CD8-positive, alpha-beta memory T cell (primary cell): ENCODE results near the gene MYB. TPM values are rescaled to one million over a fixed set of nuclear protein-coding genes. Genes with fewer than 3 reads are reported as not detected.
A peak's percentile ranks its signal among the peaks of the same experiment; 100 is the strongest.

Experiments used
- CTCF ChIA-PET: fragments of 350-600 bp; sonication (Branson Sonifier 250); formaldehyde crosslinking; loops from one replicate; lab custom pipeline; 2021; ENCODE audit warnings: antibody characterized with exemption; lab: Charles Lee
- POLR2A ChIA-PET: fragments of 350-600 bp; sonication (Branson Sonifier 250); formaldehyde crosslinking; loops from one replicate; lab custom pipeline; 2021; ENCODE audit warnings: antibody characterized with exemption; lab: Charles Lee
- DNase-seq, 5 donors: peaks; one replicate each; pipeline versions ENCODE4 v3.0.0 to v3.0.0-alpha.2; 2020 to 2022; ENCODE audit warnings: mixed read lengths in 1 of 5
- H3K27ac ChIP-seq: one replicate; pipeline ENCODE4 v1.7.0; 2013; ENCODE audit warnings: low read depth, mild to moderate bottlenecking, low read length, moderate library complexity
- H3K27me3 ChIP-seq: 2 replicates; pipeline ENCODE4 v1.7.0; 2013; ENCODE audit warnings: low read length, mild to moderate bottlenecking; ENCODE audit not compliant: insufficient read depth, poor library complexity, severe bottlenecking
- H3K36me3 ChIP-seq: 2 replicates; pipeline ENCODE4 v1.7.0; 2013; ENCODE audit warnings: mild to moderate bottlenecking, low read length, moderate library complexity; ENCODE audit not compliant: insufficient read depth
- H3K4me1 ChIP-seq: 2 replicates; pipeline ENCODE4 v1.7.0; 2013; ENCODE audit warnings: mild to moderate bottlenecking, low read length, moderate library complexity; ENCODE audit not compliant: insufficient read depth
- H3K4me3 ChIP-seq: 2 replicates; pipeline ENCODE4 v1.7.0; 2013; ENCODE audit warnings: mild to moderate bottlenecking, low read length
- H3K9me3 ChIP-seq: 2 replicates; pipeline ENCODE4 v1.7.0; 2013; ENCODE audit warnings: mild to moderate bottlenecking, low read length
- H3K27ac Mint-ChIP-seq, 8 donors: one replicate each; pipeline ENCODE4 v1.8.0; 2020 to 2021; ENCODE audit warnings: mixed read lengths in 8 of 8, mild to moderate bottlenecking in 6 of 8, inconsistent platforms in 3 of 8, moderate library complexity in 3 of 8
- H3K27me3 Mint-ChIP-seq, 2 donors: one replicate each; pipeline ENCODE4 v1.8.0; 2020 to 2021; ENCODE audit warnings: mixed read lengths in 2 of 2, mild to moderate bottlenecking in 1 of 2, moderate library complexity in 1 of 2
- H3K36me3 Mint-ChIP-seq, 3 donors: one replicate each; pipeline ENCODE4 v1.8.0; 2020 to 2021; ENCODE audit warnings: mixed read lengths in 3 of 3, inconsistent platforms in 1 of 3, mild to moderate bottlenecking in 1 of 3
- H3K4me1 Mint-ChIP-seq, 3 donors: one replicate each; pipeline ENCODE4 v1.8.0; 2020 to 2021; ENCODE audit warnings: mixed read lengths in 3 of 3, inconsistent platforms in 1 of 3, mild to moderate bottlenecking in 1 of 3
- H3K4me3 Mint-ChIP-seq, 7 donors: one replicate each; pipeline ENCODE4 v1.8.0; 2020 to 2021; ENCODE audit warnings: mixed read lengths in 7 of 7, mild to moderate bottlenecking in 6 of 7, moderate library complexity in 4 of 7, inconsistent platforms in 2 of 7
- H3K9me3 Mint-ChIP-seq, 5 donors: one replicate each; pipeline ENCODE4 v1.8.0; 2020 to 2022; ENCODE audit warnings: mixed read lengths in 5 of 5, mild to moderate bottlenecking in 3 of 5, moderate library complexity in 2 of 5, inconsistent platforms in 1 of 5
- polyA plus RNA-seq: library from polyadenylated mRNA; unstranded; fragments of 300-500 nt; fragmentation: Illumina TruSeq; gene quantifications from one replicate; pipeline ENCODE4 v1.2.3, GENCODE V29; 2021
- total RNA-seq, 2 experiments: library from RNA; stranded (reverse); gene quantifications; one replicate each; pipeline ENCODE4 v1.2.3, GENCODE V29; 2021

The MYB gene
- total and polyA plus RNA-seq, 3 experiments from 2014 or later: 1.3 to 44.2 (median 42.3) TPM

GRCh38 chr6:135183532-135184440, 2.7 kb downstream of the MYB start:
- Histone ChIP-seq H3K27ac (peak overlapping the region; percentile 62), H3K4me3 (peak overlapping the region; percentile 73), H3K36me3 (no peaks in the 10 kb centered on the region), H3K27me3 (no peaks in the 10 kb centered on the region), H3K4me1 (peaks cover 14% of the 10 kb centered on the region), H3K9me3 (no peaks in the 10 kb centered on the region)
- DNase-seq: peak; percentile 48 to 78 (median 64)
- ChIA-PET POLR2A (interaction anchor here (1.0 to 1.6 kb wide), 2 partner anchors 12 to 55 kb away, joined by 3 to 4 read pairs; no protein-coding TSS in a partner anchor), CTCF (interaction anchor here (0.7 to 3.8 kb wide), 26 partner anchors 11 to 224 kb away, joined by 3 to 27 read pairs (median 4); no protein-coding TSS in a partner anchor)
- no peaks in the 10 kb centered on the region for H3K9me3 Mint-ChIP-seq
- H3K4me1 Mint-ChIP-seq: peaks cover 21 to 26% (median 23%) of the 10 kb centered on the region in 3 donors
- H3K4me3 Mint-ChIP-seq: peak overlapping the region; percentile 83 to 100 (median 92)
- H3K27me3 Mint-ChIP-seq: peaks cover under 1 to 2% of the 10 kb centered on the region in 2 donors
- peak overlapping the region; percentile 15 to 80 (median 52) for H3K27ac Mint-ChIP-seq
- peaks cover 0 to 10% (median 0%) of the 10 kb centered on the region in 3 donors for H3K36me3 Mint-ChIP-seq

GRCh38 chr6:135185483-135185882, 4.4 kb downstream of the MYB start:
- Mint-ChIP-seq H3K4me3 (no peak overlapping the region), H3K36me3 (peaks cover 0 to 9% (median 0%) of the 10 kb centered on the region in 3 donors), H3K9me3 (no peaks in the 10 kb centered on the region), H3K27me3 (peaks cover 4 to 7% of the 10 kb centered on the region in 2 donors), H3K27ac (peak overlapping the region in 1 of 8 donors; percentile 42), H3K4me1 (peaks cover 17 to 19% (median 18%) of the 10 kb centered on the region in 3 donors)
- no peaks in the 10 kb centered on the region for H3K36me3 ChIP-seq
- peaks cover 9% of the 10 kb centered on the region for H3K4me1 ChIP-seq
- ChIA-PET CTCF (no interaction called here), POLR2A (no interaction called here)
- H3K27me3 ChIP-seq: no peaks in the 10 kb centered on the region
- H3K4me3 ChIP-seq: no peak overlapping the region
- H3K27ac ChIP-seq: no peak overlapping the region
- no peak for DNase-seq
- H3K9me3 ChIP-seq: no peaks in the 10 kb centered on the region

DNA sequence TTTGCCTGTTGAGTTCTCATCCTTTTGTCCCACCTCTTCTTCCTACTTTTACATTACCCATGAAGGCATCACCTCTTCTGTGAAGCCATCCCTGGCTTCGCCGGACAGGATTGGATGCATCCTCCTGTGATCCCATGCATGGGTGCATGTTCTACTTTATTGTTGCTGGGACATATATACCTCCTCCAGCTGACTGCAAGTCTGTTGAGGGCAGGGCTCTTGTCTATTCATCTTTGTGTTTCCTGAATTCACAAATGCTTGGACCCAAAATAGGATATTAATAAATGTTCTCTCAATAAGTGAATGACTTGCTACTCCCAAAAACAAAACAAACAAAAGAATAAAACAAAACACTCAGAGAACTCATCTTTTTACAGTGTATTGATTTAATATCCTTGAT, 5.1 kb downstream of the MYB start:
- H3K4me3 Mint-ChIP-seq: peak overlapping the region in 1 of 7 donors; percentile 24
- no peaks in the 10 kb centered on the region for H3K9me3 Mint-ChIP-seq
- POLR2A ChIA-PET: no interaction called here
- H3K27ac Mint-ChIP-seq: peak overlapping the region in 1 of 8 donors; percentile 61
- peaks cover 17 to 18% (median 18%) of the 10 kb centered on the region in 3 donors for H3K4me1 Mint-ChIP-seq
- H3K36me3 ChIP-seq: no peaks in the 10 kb centered on the region
- H3K4me1 ChIP-seq: peaks cover 9% of the 10 kb centered on the region
- peaks cover 0 to 8% (median 0%) of the 10 kb centered on the region in 3 donors for H3K36me3 Mint-ChIP-seq
- H3K4me3 ChIP-seq: no peak overlapping the region
- H3K9me3 ChIP-seq: no peaks in the 10 kb centered on the region
- H3K27ac ChIP-seq: no peak overlapping the region
- CTCF ChIA-PET: no interaction called here
- H3K27me3 ChIP-seq: no peaks in the 10 kb centered on the region
- no peak for DNase-seq
- peaks cover 4 to 7% of the 10 kb centered on the region in 2 donors for H3K27me3 Mint-ChIP-seq

DNA sequence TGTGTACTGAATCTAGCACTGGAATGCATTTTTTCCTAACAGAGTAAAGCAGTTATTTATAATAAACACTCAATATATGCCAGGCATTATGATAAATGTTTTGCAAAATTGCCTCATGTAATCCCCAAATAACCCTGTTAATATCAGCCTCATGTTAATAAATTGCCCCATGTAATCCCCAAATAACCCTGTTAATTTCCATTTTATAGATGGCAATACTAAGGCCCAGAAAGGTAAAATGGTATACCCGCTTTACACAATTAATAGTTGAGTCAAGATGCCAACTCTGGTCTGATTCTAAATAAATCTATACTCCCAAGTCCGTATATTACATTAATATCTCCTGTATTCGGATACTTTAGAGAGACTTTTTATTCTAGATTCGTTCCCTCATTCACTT, 6.3 kb downstream of the MYB start:
- CTCF ChIA-PET: no interaction called here
- H3K9me3 Mint-ChIP-seq: no peaks in the 10 kb centered on the region

DNA sequence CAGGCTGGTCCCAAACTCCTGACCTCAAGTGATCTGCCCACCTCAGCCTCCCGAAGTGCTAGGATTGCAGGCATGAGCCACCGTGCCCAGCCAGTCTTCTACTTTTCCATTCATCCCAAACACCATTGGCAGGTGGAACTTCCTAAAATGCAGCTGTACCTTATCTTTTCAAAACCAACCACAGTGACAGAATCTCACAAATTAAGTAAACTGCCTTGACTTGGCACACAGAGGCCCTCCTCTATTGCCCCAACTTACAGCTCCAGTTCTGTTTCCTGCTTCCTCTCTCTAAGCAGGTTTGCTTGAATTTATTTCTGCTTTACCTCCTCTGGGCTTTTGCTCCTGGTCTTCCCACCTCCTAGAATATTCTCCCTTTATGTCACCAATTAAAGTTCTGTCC, 7.6 kb downstream of the MYB start:
- Histone ChIP-seq H3K4me3 (no peak overlapping the region), H3K36me3 (peaks cover 7% of the 10 kb centered on the region), H3K27me3 (no peaks in the 10 kb centered on the region), H3K27ac (no peak overlapping the region), H3K9me3 (no peaks in the 10 kb centered on the region), H3K4me1 (peaks cover 4% of the 10 kb centered on the region)
- no peaks in the 10 kb centered on the region for H3K9me3 Mint-ChIP-seq
- CTCF ChIA-PET: no interaction called here
- peaks cover 4 to 5% (median 4%) of the 10 kb centered on the region in 3 donors for H3K4me1 Mint-ChIP-seq
- H3K27ac Mint-ChIP-seq: peak overlapping the region in 2 of 8 donors; percentile 7 to 19
- H3K27me3 Mint-ChIP-seq: peaks cover 4 to 7% of the 10 kb centered on the region in 2 donors
- DNase-seq: no peak
- POLR2A ChIA-PET: no interaction called here
- peaks cover 0 to 6% (median 5%) of the 10 kb centered on the region in 3 donors for H3K36me3 Mint-ChIP-seq
- no peak overlapping the region for H3K4me3 Mint-ChIP-seq

More for the DNA sequence above, 6.3 kb downstream of the MYB start:
- Histone ChIP-seq H3K27ac (no peak overlapping the region), H3K27me3 (no peaks in the 10 kb centered on the region), H3K4me3 (no peak overlapping the region), H3K36me3 (peaks cover 1% of the 10 kb centered on the region), H3K4me1 (peaks cover 9% of the 10 kb centered on the region), H3K9me3 (no peaks in the 10 kb centered on the region)
- POLR2A ChIA-PET: no interaction called here
- H3K36me3 Mint-ChIP-seq: peaks cover 0 to 3% (median 2%) of the 10 kb centered on the region in 3 donors
- peaks cover 4 to 7% of the 10 kb centered on the region in 2 donors for H3K27me3 Mint-ChIP-seq
- no peak overlapping the region for H3K4me3 Mint-ChIP-seq
- H3K4me1 Mint-ChIP-seq: peaks cover 11 to 12% (median 11%) of the 10 kb centered on the region in 3 donors
- no peak for DNase-seq
- no peak overlapping the region for H3K27ac Mint-ChIP-seq

- H3K27ac ChIP-seq: no peak overlapping the region
- no peak overlapping the region for H3K4me3 Mint-ChIP-seq
- no peaks in the 10 kb centered on the region for H3K9me3 ChIP-seq
- H3K27ac Mint-ChIP-seq: no peak overlapping the region
- ChIA-PET POLR2A (no interaction called here), CTCF (no interaction called here)
- DNase-seq: no peak
- H3K36me3 ChIP-seq: peaks cover 7% of the 10 kb centered on the region
- H3K4me3 ChIP-seq: no peak overlapping the region
- H3K27me3 ChIP-seq: no peaks in the 10 kb centered on the region
- H3K9me3 Mint-ChIP-seq: no peaks in the 10 kb centered on the region
- H3K4me1 Mint-ChIP-seq: no peaks in the 10 kb centered on the region
- no peaks in the 10 kb centered on the region for H3K4me1 ChIP-seq
- peaks cover 4 to 7% of the 10 kb centered on the region in 2 donors for H3K27me3 Mint-ChIP-seq
- H3K36me3 Mint-ChIP-seq: peaks cover 0 to 9% (median 9%) of the 10 kb centered on the region in 3 donors
Measured at GRCh38 chr6:135189344-135189743, 8.2 kb downstream of the MYB start.

- DNase-seq: no peak
- Mint-ChIP-seq H3K27ac (no peak overlapping the region), H3K4me3 (no peak overlapping the region), H3K9me3 (no peaks in the 10 kb centered on the region), H3K36me3 (peaks cover 3 to 10% (median 9%) of the 10 kb centered on the region in 3 donors), H3K27me3 (peaks cover 4 to 7% of the 10 kb centered on the region in 2 donors), H3K4me1 (peaks cover 0 to 8% (median 3%) of the 10 kb centered on the region in 3 donors)
- H3K36me3 ChIP-seq: peaks cover 7% of the 10 kb centered on the region
- ChIA-PET POLR2A (no interaction called here), CTCF (no interaction called here)
- no peak overlapping the region for H3K4me3 ChIP-seq
- peak overlapping the region; percentile 71 for H3K27ac ChIP-seq
- no peaks in the 10 kb centered on the region for H3K27me3 ChIP-seq
- H3K9me3 ChIP-seq: no peaks in the 10 kb centered on the region
- no peaks in the 10 kb centered on the region for H3K4me1 ChIP-seq
Measured at GRCh38 chr6:135191508-135192255, 10.6 kb downstream of the MYB start.
